ENCODE results near the gene PDIA3. TPM values are rescaled to one million over a fixed set of nuclear protein-coding genes. Genes with fewer than 3 reads are reported as not detected.
A peak's percentile ranks its signal among the peaks of the same experiment; 100 is the strongest.
"Not testable (repeated sequence)": the region's sequence is repeated elsewhere in the genome, so short reads cannot be mapped to it uniquely, and the experiment has no call there.

PDIA3 gene
- total and polyA plus RNA-seq, 2 donors from 2014 or later = 404 to 414 TPM

- no peaks in the 10 kb centered on the region for H3K4me1 ChIP-seq (ENCODE audit: control insufficient read depth in 2 of 3, insufficient read depth in 2 of 3, low read depth in 1 of 3, low read length in 3 of 3)
- FAIRE-seq (no peak), DNase-seq (no peak)
- H3K27ac ChIP-seq (ENCODE audit: low read depth in 2 of 2, low read length in 2 of 2) = no peak overlapping the region
- H3K9me3 ChIP-seq (ENCODE audit: control insufficient read depth in 2 of 3, insufficient read depth in 1 of 3, low read length in 3 of 3) = no peaks in the 10 kb centered on the region
- TF ChIP-seq CTCF (IDR thresholded peaks at IDR 0.05; ENCODE audit: borderline replicate concordance, extremely low read depth, insufficient read depth) = no peak
- intact Hi-C loops (cut with DNase I) = no loop called here
- no peaks in the 10 kb centered on the region for H3K27me3 ChIP-seq (ENCODE audit: control insufficient read depth, insufficient read depth, low read length)
- H3K36me3 ChIP-seq (ENCODE audit: control insufficient read depth in 2 of 3, insufficient read depth in 3 of 3, low read length in 3 of 3) = peaks cover 3 to 54% (median 41%) of the 10 kb centered on the region in 3 donors
- H3K9ac ChIP-seq (ENCODE audit: low read length in 3 of 3) = no peak overlapping the region
- no peak overlapping the region for H3K4me3 ChIP-seq (ENCODE audit: low read length in 3 of 3)
Observed at GRCh38 chr15:43808960-43809678, 62.9 kb downstream of the PDIA3 start.

GRCh38 chr15:43815064-43815463 lies 68.8 kb downstream of the PDIA3 start:
- H3K27ac ChIP-seq (ENCODE audit: low read depth in 2 of 2, low read length in 2 of 2); H3K4me3 ChIP-seq (ENCODE audit: low read length in 3 of 3); H3K9me3 ChIP-seq (ENCODE audit: control insufficient read depth in 2 of 3, insufficient read depth in 1 of 3, low read length in 3 of 3); FAIRE-seq; H3K9ac ChIP-seq (ENCODE audit: low read length in 3 of 3); H3K27me3 ChIP-seq (ENCODE audit: control insufficient read depth, insufficient read depth, low read length); intact Hi-C loops (cut with DNase I); H3K4me1 ChIP-seq (ENCODE audit: control insufficient read depth in 2 of 3, insufficient read depth in 2 of 3, low read depth in 1 of 3, low read length in 3 of 3): not testable (repeated sequence)
- H3K36me3 ChIP-seq (ENCODE audit: control insufficient read depth in 2 of 3, insufficient read depth in 3 of 3, low read length in 3 of 3) = peaks cover 2 to 50% (median 25%) of the 10 kb centered on the region in 3 donors
- peak in 1 of 5 donors; percentile 6 for DNase-seq

- no peak for FAIRE-seq
- DNase-seq = no peak
- Histone ChIP-seq H3K4me1 (ENCODE audit: control insufficient read depth in 2 of 3, insufficient read depth in 2 of 3, low read depth in 1 of 3, low read length in 3 of 3) (peaks cover 3 to 8% (median 3%) of the 10 kb centered on the region in 3 donors), H3K27me3 (ENCODE audit: control insufficient read depth, insufficient read depth, low read length) (no peaks in the 10 kb centered on the region), H3K9ac (ENCODE audit: low read length in 3 of 3) (no peak overlapping the region), H3K4me3 (ENCODE audit: low read length in 3 of 3) (no peak overlapping the region), H3K27ac (ENCODE audit: low read depth in 2 of 2, low read length in 2 of 2) (no peak overlapping the region), H3K9me3 (ENCODE audit: control insufficient read depth in 2 of 3, insufficient read depth in 1 of 3, low read length in 3 of 3) (no peaks in the 10 kb centered on the region), H3K36me3 (ENCODE audit: control insufficient read depth in 2 of 3, insufficient read depth in 3 of 3, low read length in 3 of 3) (peaks cover 0 to 12% (median 5%) of the 10 kb centered on the region in 3 donors)
- no peak for TF ChIP-seq CTCF (IDR thresholded peaks at IDR 0.05; ENCODE audit: borderline replicate concordance, extremely low read depth, insufficient read depth)
- intact Hi-C loops (cut with DNase I) = no loop called here
Observed at GRCh38 chr15:43821505-43821904, 75.3 kb downstream of the PDIA3 start.

Small RNA genes within 50 kb of the gene (microRNA-seq; reads per million reads assigned to microRNA genes)
- not detected for gene MIR1282

Other genes with a start within 250 kb of the PDIA3 start
- gene MAP1A, start 228.8 kb upstream of the PDIA3 start, total RNA-seq = 9.3 TPM
- 2.7 TPM for gene MAP1A, start 228.8 kb upstream of the PDIA3 start, polyA plus RNA-seq (ENCODE audit: insufficient read depth, low read depth, low replicate concordance)
- gene PPIP5K1, start 156.2 kb upstream of the PDIA3 start, total RNA-seq = 64.6 TPM
- 7.7 TPM for gene PPIP5K1, start 156.2 kb upstream of the PDIA3 start, polyA plus RNA-seq (ENCODE audit: insufficient read depth, low read depth, low replicate concordance)
- gene CKMT1B, start 152.4 kb upstream of the PDIA3 start, total RNA-seq = 14.5 TPM
- gene CKMT1B, start 152.4 kb upstream of the PDIA3 start, polyA plus RNA-seq (ENCODE audit: insufficient read depth, low read depth, low replicate concordance) = 9.2 TPM
- gene STRC, start 127.6 kb upstream of the PDIA3 start, total RNA-seq = 0.19 TPM
- gene STRC, start 127.6 kb upstream of the PDIA3 start, polyA plus RNA-seq (ENCODE audit: insufficient read depth, low read depth, low replicate concordance) = 0.22 TPM
- gene CATSPER2, start 97.6 kb upstream of the PDIA3 start, total RNA-seq = 6.5 TPM
- 1.9 TPM for gene CATSPER2, start 97.6 kb upstream of the PDIA3 start, polyA plus RNA-seq (ENCODE audit: insufficient read depth, low read depth, low replicate concordance)
- gene CKMT1A, start 52.6 kb upstream of the PDIA3 start, total RNA-seq = 15.1 TPM
- gene CKMT1A, start 52.6 kb upstream of the PDIA3 start, polyA plus RNA-seq (ENCODE audit: insufficient read depth, low read depth, low replicate concordance) = 19.9 TPM
- gene ELL3, start 30.5 kb downstream of the PDIA3 start, total RNA-seq = 2.5 TPM
- gene ELL3, start 30.5 kb downstream of the PDIA3 start, polyA plus RNA-seq (ENCODE audit: insufficient read depth, low read depth, low replicate concordance) = 2.7 TPM
- 788 TPM for gene SERF2, start 45.9 kb downstream of the PDIA3 start, total RNA-seq
- gene SERF2, start 45.9 kb downstream of the PDIA3 start, polyA plus RNA-seq (ENCODE audit: insufficient read depth, low read depth, low replicate concordance) = 2,452 TPM
- 0.13 TPM for gene SERINC4, start 53.8 kb downstream of the PDIA3 start, total RNA-seq
- 0.47 TPM for gene SERINC4, start 53.8 kb downstream of the PDIA3 start, polyA plus RNA-seq (ENCODE audit: insufficient read depth, low read depth, low replicate concordance)
- 10.2 TPM for gene HYPK, start 54.2 kb downstream of the PDIA3 start, total RNA-seq
- gene HYPK, start 54.2 kb downstream of the PDIA3 start, polyA plus RNA-seq (ENCODE audit: insufficient read depth, low read depth, low replicate concordance) = 7.7 TPM
- gene MFAP1, start 78.3 kb downstream of the PDIA3 start, total RNA-seq = 25.3 TPM
- gene MFAP1, start 78.3 kb downstream of the PDIA3 start, polyA plus RNA-seq (ENCODE audit: insufficient read depth, low read depth, low replicate concordance) = 28.1 TPM
- gene WDR76, start 80.6 kb downstream of the PDIA3 start, total RNA-seq = 4.8 TPM
- gene WDR76, start 80.6 kb downstream of the PDIA3 start, polyA plus RNA-seq (ENCODE audit: insufficient read depth, low read depth, low replicate concordance) = 0.73 TPM

All from kidney (tissue), 14 donors.